Epithelial cell of proximal tubule (primary cell): ENCODE measurements around the gene PPP1R12B. TPM values are rescaled to one million over a fixed set of nuclear protein-coding genes. Genes with fewer than 3 reads are reported as not detected.

ENCODE experiments used
- DNase-seq: peaks from one replicate; pipeline ENCODE4 v3.0.0-alpha.2; 2011; ENCODE audit warnings: low read depth
- H3K4me3 ChIP-seq: 2 replicates; pipeline ENCODE4 v1.5.1; 2011; ENCODE audit warnings: low read depth, mild to moderate bottlenecking, low read length
- total RNA-seq: library from RNA; depleted of rRNA; stranded (reverse); fragments of >200 nt; gene quantifications from 2 replicates; pipeline ENCODE4 v1.2.3, GENCODE V29; 2015
- TF ChIP-seq, protein P1 (sequence below): conservative IDR thresholded peaks from 2 replicates; pipeline ENCODE4 v1.5.1; 2012; ENCODE audit warnings: low read depth, mild to moderate bottlenecking, low read length

The PPP1R12B gene
- total RNA-seq, 1 donor from 2014 or later, result 21.6 TPM

DNA sequence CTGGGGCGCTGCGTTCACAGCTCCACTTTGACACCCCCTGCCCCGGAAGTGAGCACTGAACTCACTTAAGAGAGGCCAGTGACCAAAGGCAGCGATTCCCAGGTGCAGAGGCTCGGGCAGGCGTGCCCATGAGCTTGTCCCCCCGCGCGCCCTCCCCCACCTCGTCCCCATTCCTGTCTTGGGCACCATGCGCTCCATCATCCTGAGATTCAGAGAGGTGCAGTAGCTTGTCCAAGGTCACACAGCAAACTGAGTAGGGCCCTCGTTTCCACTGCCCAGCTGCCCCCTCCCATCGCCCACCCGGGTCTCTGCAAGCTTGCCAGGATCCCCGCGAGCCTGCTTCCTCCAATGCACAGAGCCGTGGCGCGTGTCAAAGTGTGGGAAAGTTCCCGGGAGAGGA is 293.7 kb downstream of the PPP1R12B start:
- no peak overlapping the region for H3K4me3 ChIP-seq

More for the DNA sequence above, 293.7 kb downstream of the PPP1R12B start:
- TF ChIP-seq, protein P1, sequence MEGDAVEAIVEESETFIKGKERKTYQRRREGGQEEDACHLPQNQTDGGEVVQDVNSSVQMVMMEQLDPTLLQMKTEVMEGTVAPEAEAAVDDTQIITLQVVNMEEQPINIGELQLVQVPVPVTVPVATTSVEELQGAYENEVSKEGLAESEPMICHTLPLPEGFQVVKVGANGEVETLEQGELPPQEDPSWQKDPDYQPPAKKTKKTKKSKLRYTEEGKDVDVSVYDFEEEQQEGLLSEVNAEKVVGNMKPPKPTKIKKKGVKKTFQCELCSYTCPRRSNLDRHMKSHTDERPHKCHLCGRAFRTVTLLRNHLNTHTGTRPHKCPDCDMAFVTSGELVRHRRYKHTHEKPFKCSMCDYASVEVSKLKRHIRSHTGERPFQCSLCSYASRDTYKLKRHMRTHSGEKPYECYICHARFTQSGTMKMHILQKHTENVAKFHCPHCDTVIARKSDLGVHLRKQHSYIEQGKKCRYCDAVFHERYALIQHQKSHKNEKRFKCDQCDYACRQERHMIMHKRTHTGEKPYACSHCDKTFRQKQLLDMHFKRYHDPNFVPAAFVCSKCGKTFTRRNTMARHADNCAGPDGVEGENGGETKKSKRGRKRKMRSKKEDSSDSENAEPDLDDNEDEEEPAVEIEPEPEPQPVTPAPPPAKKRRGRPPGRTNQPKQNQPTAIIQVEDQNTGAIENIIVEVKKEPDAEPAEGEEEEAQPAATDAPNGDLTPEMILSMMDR, result no peak
- no peak for DNase-seq

Other genes starting within 250 kb of the PPP1R12B start
- gene GPR37L1, start 225.8 kb upstream of the PPP1R12B start, total RNA-seq, result 0.06 and 0.07 TPM in 2 replicates
- gene ARL8A, start 204.0 kb upstream of the PPP1R12B start, total RNA-seq, result 33.8 and 47.0 TPM in 2 replicates
- gene PTPN7, start 188.1 kb upstream of the PPP1R12B start, total RNA-seq, result 0.06 TPM in 1 of 2 replicates, not detected in the other
- under 0.01 TPM in 1 of 2 replicates, not detected in the other for gene LGR6, start 154.9 kb upstream of the PPP1R12B start, total RNA-seq
- 146 and 155 TPM in 2 replicates for gene UBE2T, start 6.8 kb upstream of the PPP1R12B start, total RNA-seq